Measurements from ENCODE around the gene GBX2. TPM values are rescaled to one million over a fixed set of nuclear protein-coding genes. Genes with fewer than 3 reads are reported as not detected.

The GBX2 gene
- total and polyA plus RNA-seq, 12 donors = 0.12 to 0.22 (median 0.15) TPM; not detected in 7

DNA sequence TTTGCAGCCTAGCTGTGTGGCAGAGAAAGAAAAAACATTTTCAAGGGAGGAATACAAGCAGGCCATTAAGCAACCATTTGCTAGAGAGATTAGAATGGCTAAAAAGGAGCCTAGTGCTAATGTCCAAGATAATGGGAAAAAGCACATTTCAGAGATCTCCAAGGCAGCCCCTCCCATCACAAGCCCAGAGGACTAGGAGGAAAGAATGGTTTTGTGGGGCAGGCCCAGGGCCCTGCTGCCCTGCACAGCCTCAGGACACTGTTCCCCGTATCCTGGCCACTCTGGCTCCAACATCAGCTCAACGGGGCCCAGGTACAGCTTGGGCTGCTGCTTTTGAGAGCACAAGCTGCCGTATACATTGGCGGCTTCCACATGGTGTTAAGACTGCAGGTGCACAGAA is 16.5 kb upstream of the GBX2 start:
- ATAC-seq = no peak
- no peak overlapping the region for H3K4me3 ChIP-seq
- peaks cover 0 to 3% (median 0%) of the 10 kb centered on the region in 11 donors for H3K9me3 ChIP-seq
- WGBS, 2 donors = 88 to 94% methylated on average over 4 of the region's 4 CpGs
- no peak for DNase-seq
- TF ChIP-seq, protein P1, sequence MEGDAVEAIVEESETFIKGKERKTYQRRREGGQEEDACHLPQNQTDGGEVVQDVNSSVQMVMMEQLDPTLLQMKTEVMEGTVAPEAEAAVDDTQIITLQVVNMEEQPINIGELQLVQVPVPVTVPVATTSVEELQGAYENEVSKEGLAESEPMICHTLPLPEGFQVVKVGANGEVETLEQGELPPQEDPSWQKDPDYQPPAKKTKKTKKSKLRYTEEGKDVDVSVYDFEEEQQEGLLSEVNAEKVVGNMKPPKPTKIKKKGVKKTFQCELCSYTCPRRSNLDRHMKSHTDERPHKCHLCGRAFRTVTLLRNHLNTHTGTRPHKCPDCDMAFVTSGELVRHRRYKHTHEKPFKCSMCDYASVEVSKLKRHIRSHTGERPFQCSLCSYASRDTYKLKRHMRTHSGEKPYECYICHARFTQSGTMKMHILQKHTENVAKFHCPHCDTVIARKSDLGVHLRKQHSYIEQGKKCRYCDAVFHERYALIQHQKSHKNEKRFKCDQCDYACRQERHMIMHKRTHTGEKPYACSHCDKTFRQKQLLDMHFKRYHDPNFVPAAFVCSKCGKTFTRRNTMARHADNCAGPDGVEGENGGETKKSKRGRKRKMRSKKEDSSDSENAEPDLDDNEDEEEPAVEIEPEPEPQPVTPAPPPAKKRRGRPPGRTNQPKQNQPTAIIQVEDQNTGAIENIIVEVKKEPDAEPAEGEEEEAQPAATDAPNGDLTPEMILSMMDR (IDR thresholded peaks at IDR 0.05) = no peak
- H3K27me3 ChIP-seq = peaks cover 6 to 31% (median 24%) of the 10 kb centered on the region in 7 donors
- no peak overlapping the region for H3K27ac ChIP-seq
- H3K4me1 ChIP-seq = peaks cover 0 to 9% (median 3%) of the 10 kb centered on the region in 9 donors
- intact Hi-C loops (cut with DNase I) = loop anchor here in 4 of 10 donors (5.0 kb wide), 3 partner anchors 402 to 417 kb away; no protein-coding TSS in a partner anchor
- no peaks in the 10 kb centered on the region for H3K36me3 ChIP-seq

DNA sequence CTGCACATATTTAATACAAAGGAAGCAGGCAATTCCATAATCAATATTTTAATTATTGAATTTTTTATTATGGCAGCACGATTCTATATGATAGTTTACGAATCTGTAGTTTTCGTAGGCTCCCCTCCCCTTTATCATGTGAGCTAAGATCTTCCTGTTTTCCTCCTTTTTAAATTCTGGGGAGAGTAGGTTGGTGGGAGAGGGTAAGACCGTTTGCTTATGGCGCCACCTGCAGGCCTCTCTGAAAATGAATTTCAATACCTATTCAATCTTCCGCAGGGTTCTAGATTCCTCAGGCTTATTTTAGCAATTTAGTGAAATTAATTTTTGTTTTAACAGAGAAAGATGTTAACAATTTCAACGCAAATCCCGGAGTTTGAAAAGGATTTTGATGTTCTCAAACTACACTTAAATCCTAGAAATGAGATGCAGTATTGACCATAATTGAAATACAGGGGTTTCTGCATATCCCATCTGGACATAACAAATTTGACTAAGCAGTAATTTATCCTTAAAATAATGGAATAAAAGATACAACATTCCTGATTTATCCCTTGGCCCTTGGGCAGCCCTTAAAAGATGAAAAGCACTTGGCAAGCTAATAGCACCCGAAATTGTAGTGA is 12.8 kb upstream of the GBX2 start:
- peak in 1 of 2 donors; percentile 54 for DNase-seq
- peaks cover 8 to 33% (median 25%) of the 10 kb centered on the region in 9 donors for H3K4me1 ChIP-seq
- intact Hi-C loops (cut with DNase I) = loop anchor here in 7 of 10 donors (1.0 to 5.0 kb wide), 6 partner anchors 399 to 414 kb away; no protein-coding TSS in a partner anchor
- ATAC-seq = peak in 4 of 8 donors; percentile 32 to 50 (median 34)
- no peaks in the 10 kb centered on the region for H3K36me3 ChIP-seq
- peaks cover 32 to 69% (median 61%) of the 10 kb centered on the region in 7 donors for H3K27me3 ChIP-seq
- H3K9me3 ChIP-seq = peaks cover 0 to 3% (median 0%) of the 10 kb centered on the region in 11 donors
- WGBS, 2 donors = 24% methylated on average over 9 of the region's 9 CpGs
- TF ChIP-seq, protein P1 (IDR thresholded peaks at IDR 0.05) = peak; percentile 53 to 85 (median 74)
- H3K27ac ChIP-seq = no peak overlapping the region
- no peak overlapping the region for H3K4me3 ChIP-seq

DNA sequence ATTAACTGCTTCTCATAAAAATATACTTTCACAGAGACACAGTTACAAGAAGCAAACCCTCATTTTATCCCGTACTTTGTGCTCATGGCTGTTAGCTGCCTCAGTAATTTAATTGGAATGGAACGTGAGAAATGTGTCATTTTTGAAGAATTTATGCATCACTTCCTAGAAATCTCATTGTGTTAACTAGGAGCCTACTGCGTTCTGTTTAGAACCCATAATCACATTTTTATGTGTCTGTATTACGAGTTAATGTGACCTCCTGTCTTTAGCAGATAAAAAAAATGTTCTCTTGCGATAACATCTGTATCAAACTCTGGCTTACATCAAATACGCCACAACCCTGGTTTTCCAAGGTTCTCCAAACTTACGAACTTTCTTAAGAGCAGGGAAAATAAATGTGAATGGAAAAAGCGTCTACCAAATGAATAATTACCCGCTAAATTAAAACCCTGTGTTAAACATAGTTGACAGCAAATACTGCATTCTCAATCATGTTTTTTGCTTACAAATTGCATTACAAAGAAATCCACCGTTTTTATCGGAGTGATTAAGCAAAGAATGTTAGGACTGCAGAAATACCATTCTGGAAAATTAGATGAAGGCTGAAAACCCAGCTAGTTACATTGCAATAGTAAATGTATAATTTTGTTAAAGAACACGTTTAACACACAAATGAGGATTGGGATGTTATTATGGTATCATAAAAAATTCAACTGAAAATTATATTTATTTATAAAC is 12.1 kb upstream of the GBX2 start:
- no peaks in the 10 kb centered on the region for H3K36me3 ChIP-seq
- DNase-seq (no peak), ATAC-seq (no peak)
- peaks cover 8 to 33% (median 25%) of the 10 kb centered on the region in 9 donors for H3K4me1 ChIP-seq
- TF ChIP-seq, protein P1 (IDR thresholded peaks at IDR 0.05) = no peak
- WGBS, 2 donors = 18 to 24% methylated on average over 12 of the region's 12 CpGs
- peak overlapping the region in 2 of 10 donors; percentile 16 to 41 for H3K4me3 ChIP-seq
- peaks cover 0 to 3% (median 0%) of the 10 kb centered on the region in 11 donors for H3K9me3 ChIP-seq
- H3K27ac ChIP-seq = no peak overlapping the region
- intact Hi-C loops (cut with DNase I) = loop anchor here in 7 of 10 donors (2.0 to 5.0 kb wide), 5 partner anchors 398 to 413 kb away; no protein-coding TSS in a partner anchor
- peaks cover 32 to 75% (median 68%) of the 10 kb centered on the region in 7 donors for H3K27me3 ChIP-seq
